Endothelial cell of umbilical vein (primary cell): Measurements from ENCODE around the gene SREK1IP1. TPM values are rescaled to one million over a fixed set of nuclear protein-coding genes. Genes with fewer than 3 reads are reported as not detected.

Experiments
- BruUV-seq: library from RNA; stranded (reverse); fragments of 400-500 nt; replicated peaks from 2 replicates; lab custom pipeline; 2021; lab: Mats Ljungman, UMichigan
- CTCF ChIA-PET: fragments of 300-600, 350-600 bp; sonication (Branson Sonifier 250); formaldehyde crosslinking; loops from one replicate; lab custom pipeline; 2021; ENCODE audit warnings: antibody characterized with exemption, inconsistent platforms; lab: Charles Lee
- POLR2A ChIA-PET: fragments of 300-600, 350-600 bp; sonication (Branson Sonifier 250); formaldehyde crosslinking; loops from one replicate; lab custom pipeline; 2021; ENCODE audit warnings: antibody characterized with exemption, inconsistent platforms; lab: Charles Lee
- DNase-seq: peaks from one replicate; pipeline ENCODE4 v3.0.0-alpha.2; 2011; ENCODE audit warnings: low read depth, low spot score
- FAIRE-seq: peaks from 2 replicates; lab custom pipeline; 2011; peaks lifted over from hg19 to GRCh38; lab: Jason Lieb, UNC
- H2AFZ ChIP-seq: 2 replicates; pipeline ENCODE4 v1.6.0; 2012; ENCODE audit warnings: low read depth, low read length, control low read depth, inconsistent platforms
- H3K27ac ChIP-seq: 2 replicates; pipeline ENCODE4 v1.5.1; 2011; ENCODE audit warnings: low read depth, mild to moderate bottlenecking, control low read depth, low read length, moderate library complexity; ENCODE audit not compliant: insufficient read depth
- H3K27me3 ChIP-seq, 2 experiments: 2 replicates each; pipeline versions ENCODE4 v1.6.0 to v1.6.1; 2011; ENCODE audit warnings: low read length in 2 of 2, mixed read lengths in 1 of 2; ENCODE audit not compliant: control insufficient read depth in 2 of 2, insufficient read depth in 2 of 2
- H3K36me3 ChIP-seq, 2 experiments: 2 replicates in 1 of 2; 3 replicates in 1 of 2; pipeline ENCODE4 v1.5.1; 2011; ENCODE audit warnings: low read length in 2 of 2, mild to moderate bottlenecking in 1 of 2, moderate library complexity in 1 of 2; ENCODE audit not compliant: control insufficient read depth in 2 of 2, insufficient read depth in 2 of 2; ENCODE audit errors: extremely low read depth in 1 of 2
- H3K4me1 ChIP-seq: 3 replicates; pipeline ENCODE4 v1.5.1; 2011; ENCODE audit warnings: mild to moderate bottlenecking, low read length; ENCODE audit not compliant: control insufficient read depth, insufficient read depth; ENCODE audit errors: extremely low read depth
- H3K4me2 ChIP-seq: 2 replicates; pipeline ENCODE4 v1.6.1; 2011; ENCODE audit warnings: low read length, control low read depth, mixed read lengths; ENCODE audit not compliant: insufficient read depth
- H3K4me3 ChIP-seq, 3 experiments: fragments of 200-600 bp in 1 of 3; sonication (generic), shearing (Covaris generic) in 1 of 3; replicated peaks in 1 of 3; 2 replicates each; pipeline ENCODE4 v1.5.1; 2011 to 2016; ENCODE audit warnings: control low read depth in 3 of 3, low read length in 3 of 3, mild to moderate bottlenecking in 2 of 3, inconsistent platforms in 1 of 3, low read depth in 1 of 3, moderate library complexity in 1 of 3; ENCODE audit not compliant: insufficient read depth in 1 of 3
- H3K79me2 ChIP-seq: 2 replicates; pipeline ENCODE4 v1.6.0; 2012; ENCODE audit warnings: low read length, inconsistent platforms; ENCODE audit not compliant: control insufficient read depth, insufficient read depth
- H3K9ac ChIP-seq: replicated peaks from 2 replicates; pipeline ENCODE3; 2011; ENCODE audit warnings: low read length, control low read depth; ENCODE audit not compliant: insufficient read depth; ENCODE audit errors: extremely low read depth
- H3K9me1 ChIP-seq: replicated peaks from 3 replicates; pipeline ENCODE4 v1.6.0; 2011; ENCODE audit warnings: mild to moderate bottlenecking, low read length; ENCODE audit not compliant: control insufficient read depth, insufficient read depth; ENCODE audit errors: extremely low read depth
- H3K9me3 ChIP-seq: replicated peaks from 2 replicates; pipeline ENCODE4 v1.5.1; 2012; ENCODE audit warnings: low read length, inconsistent platforms; ENCODE audit not compliant: control insufficient read depth, insufficient read depth
- H4K20me1 ChIP-seq: replicated peaks from 2 replicates; pipeline ENCODE3; 2011; ENCODE audit warnings: mild to moderate bottlenecking, low read length; ENCODE audit not compliant: control insufficient read depth, insufficient read depth; ENCODE audit errors: extremely low read depth
- EZH2 ChIP-seq: IDR thresholded peaks from 2 replicates; pipeline ENCODE4 v1.6.1; 2012; ENCODE audit warnings: borderline replicate concordance, low read depth, mild to moderate bottlenecking, moderate library complexity, low read length, inconsistent platforms; ENCODE audit not compliant: severe bottlenecking
- FOS ChIP-seq: IDR thresholded peaks from 2 replicates; pipeline ENCODE4 v1.6.1; 2011; ENCODE audit warnings: mild to moderate bottlenecking, low read length, moderate library complexity, borderline replicate concordance; ENCODE audit not compliant: insufficient read depth
- GATA2 ChIP-seq: IDR thresholded peaks from 2 replicates; pipeline ENCODE4 v1.7.0; 2011; ENCODE audit warnings: low read depth, mild to moderate bottlenecking, moderate library complexity, mixed read lengths, low read length; ENCODE audit not compliant: insufficient read length, insufficient read depth
- JUN ChIP-seq: IDR thresholded peaks from 2 replicates; pipeline ENCODE4 v1.6.1; 2011; ENCODE audit warnings: borderline replicate concordance, low read depth; ENCODE audit not compliant: insufficient read length, insufficient read depth
- MYC ChIP-seq: IDR thresholded peaks from one replicate; pipeline ENCODE4 v1.6.1; 2011; ENCODE audit warnings: mild to moderate bottlenecking, low read depth, low read length
- POLR2A ChIP-seq: IDR thresholded peaks from 2 replicates; pipeline ENCODE4 v1.6.1; 2012; ENCODE audit warnings: low read depth, mild to moderate bottlenecking, control low read depth, low read length
- POLR2AphosphoS5 ChIP-seq: IDR thresholded peaks from 2 replicates; pipeline ENCODE4 v1.6.1; 2012; ENCODE audit warnings: low read depth, mild to moderate bottlenecking, control low read depth, low read length, moderate library complexity; ENCODE audit not compliant: insufficient read depth
- dilution Hi-C: fragments of 300-500 bp; cut with MboI; formaldehyde crosslinking; loops from one replicate; pipeline ENCODE4 v1.15.0; 2019; ENCODE audit warnings: low sequenced_read_pairs; ENCODE audit not compliant: extremely low pct_ligation_motif_present
- intact Hi-C: fragments of 100-400 bp; cut with micrococcal nuclease; formaldehyde crosslinking; loops from one replicate; pipeline ENCODE4 v1.10.0; 2022
- polyA plus RNA-seq, 4 experiments: library from polyadenylated mRNA; depleted of rRNA in 3 of 4; stranded (reverse) in 3 of 4; unstranded in 1 of 4; fragments of >200 nt; gene quantifications; 2 replicates each; pipeline versions ENCODE4 v1.2.1 to v1.2.3, GENCODE V29; 2011 to 2012; ENCODE audit warnings: missing spikeins in 1 of 4
- total RNA-seq: library from RNA; stranded (reverse); gene quantifications from 2 replicates; pipeline ENCODE4 v1.2.3, GENCODE V29; 2021
- TF ChIP-seq, protein P1 (sequence below): IDR thresholded peaks from 2 replicates; pipeline ENCODE4 v1.6.1; 2011; ENCODE audit not compliant: insufficient read depth, insufficient read length
- TF ChIP-seq, protein P2 (sequence below), 2 donors: IDR thresholded peaks; 1 replicate in 1 of 2; 2 replicates in 1 of 2; pipeline ENCODE4 v1.5.1; 2011; ENCODE audit warnings: low read length in 2 of 2, mild to moderate bottlenecking in 2 of 2, moderate library complexity in 2 of 2, control low read depth in 1 of 2, inconsistent platforms in 1 of 2, low read depth in 1 of 2; ENCODE audit not compliant: insufficient read depth in 1 of 2; ENCODE audit errors: extremely low read depth in 1 of 2

The SREK1IP1 gene
- total and polyA plus RNA-seq, 2 donors (not counting 3 experiments of a cell fraction or from before 2014, with no cell fraction given): 6.3 to 17.8 TPM

DNA sequence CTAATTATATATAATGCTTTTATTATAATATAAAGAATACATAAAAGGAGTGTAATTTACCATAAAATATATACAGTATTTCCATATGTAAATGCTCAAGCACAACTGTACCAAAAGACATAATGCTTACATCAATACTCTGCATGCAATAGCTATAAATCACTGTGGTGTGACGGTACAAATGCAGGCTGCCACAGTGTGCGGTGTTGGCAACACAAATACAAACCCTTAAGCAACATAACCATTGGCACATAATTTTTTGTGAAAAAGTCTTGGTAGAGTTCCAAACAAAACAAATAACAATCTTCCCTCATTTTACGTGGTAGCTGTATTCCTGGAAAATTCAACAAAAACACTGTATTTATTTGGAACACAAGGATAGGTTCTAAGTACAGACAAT is 80.1 kb downstream of the SREK1IP1 start:
- dilution Hi-C loops: no loop called here
- no TSS peak for BruUV-seq
- ChIA-PET POLR2A (no interaction called here), CTCF (no interaction called here)
- Histone ChIP-seq H3K27ac (no peak overlapping the region), H3K9me1 (no peaks in the 10 kb centered on the region), H3K27me3 (peaks cover 34 to 51% of the 10 kb centered on the region in 2 experiments), H3K4me1 (peaks cover 7% of the 10 kb centered on the region), H3K36me3 (no peaks in the 10 kb centered on the region), H3K79me2 (no peaks in the 10 kb centered on the region), H3K9me3 (no peaks in the 10 kb centered on the region), H3K9ac (no peak overlapping the region), H4K20me1 (no peaks in the 10 kb centered on the region), H2AFZ (no peak overlapping the region), H3K4me2 (no peak overlapping the region), H3K4me3 (no peak overlapping the region)
- intact Hi-C loops: no loop called here
- no peak for FAIRE-seq
- TF ChIP-seq GATA2 (no peak), POLR2A (no peak), MYC (no peak), JUN (no peak), EZH2 (no peak), POLR2AphosphoS5 (no peak), FOS (no peak)
- TF ChIP-seq, protein P1, sequence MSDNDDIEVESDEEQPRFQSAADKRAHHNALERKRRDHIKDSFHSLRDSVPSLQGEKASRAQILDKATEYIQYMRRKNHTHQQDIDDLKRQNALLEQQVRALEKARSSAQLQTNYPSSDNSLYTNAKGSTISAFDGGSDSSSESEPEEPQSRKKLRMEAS: no peak
- TF ChIP-seq, protein P2, sequence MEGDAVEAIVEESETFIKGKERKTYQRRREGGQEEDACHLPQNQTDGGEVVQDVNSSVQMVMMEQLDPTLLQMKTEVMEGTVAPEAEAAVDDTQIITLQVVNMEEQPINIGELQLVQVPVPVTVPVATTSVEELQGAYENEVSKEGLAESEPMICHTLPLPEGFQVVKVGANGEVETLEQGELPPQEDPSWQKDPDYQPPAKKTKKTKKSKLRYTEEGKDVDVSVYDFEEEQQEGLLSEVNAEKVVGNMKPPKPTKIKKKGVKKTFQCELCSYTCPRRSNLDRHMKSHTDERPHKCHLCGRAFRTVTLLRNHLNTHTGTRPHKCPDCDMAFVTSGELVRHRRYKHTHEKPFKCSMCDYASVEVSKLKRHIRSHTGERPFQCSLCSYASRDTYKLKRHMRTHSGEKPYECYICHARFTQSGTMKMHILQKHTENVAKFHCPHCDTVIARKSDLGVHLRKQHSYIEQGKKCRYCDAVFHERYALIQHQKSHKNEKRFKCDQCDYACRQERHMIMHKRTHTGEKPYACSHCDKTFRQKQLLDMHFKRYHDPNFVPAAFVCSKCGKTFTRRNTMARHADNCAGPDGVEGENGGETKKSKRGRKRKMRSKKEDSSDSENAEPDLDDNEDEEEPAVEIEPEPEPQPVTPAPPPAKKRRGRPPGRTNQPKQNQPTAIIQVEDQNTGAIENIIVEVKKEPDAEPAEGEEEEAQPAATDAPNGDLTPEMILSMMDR (IDR thresholded peaks at IDR 0.05; ENCODE audit: extremely low read depth in 1 of 2, insufficient read depth in 1 of 2, low read depth in 1 of 2, low read length in 2 of 2): no peak
- DNase-seq: no peak
